GM19023 (cell line): Measurements from ENCODE around the gene ATG13.

Experiments
- ATAC-seq: cut with Tn5 transposase; IDR thresholded peaks from one replicate; pipeline ENCODE4 v1.9.1; 2021; ENCODE audit warnings: mild to moderate bottlenecking, moderate library complexity; ENCODE audit not compliant: unreplicated experiment

The ATG13 gene

GRCh38 chr11:46604796-46605195 lies 12.6 kb upstream of the ATG13 start:
- ATAC-seq, result no peak

GRCh38 chr11:46607516-46607915 lies 9.8 kb upstream of the ATG13 start:
- no peak for ATAC-seq

- no peak for ATAC-seq
Measured at GRCh38 chr11:46609386-46609785, 8.0 kb upstream of the ATG13 start.

GRCh38 chr11:46611526-46612304 lies 5.6 kb upstream of the ATG13 start:
- no peak for ATAC-seq

- no peak for ATAC-seq
Measured at GRCh38 chr11:46612326-46612725, 5.0 kb upstream of the ATG13 start.

GRCh38 chr11:46615756-46616155 lies 1.6 kb upstream of the ATG13 start:
- ATAC-seq, result no peak

GRCh38 chr11:46616551-46617133 lies 711 bp upstream of the ATG13 start:
- peak; percentile 2 for ATAC-seq

GRCh38 chr11:46617972-46618314 lies 590 bp downstream of the ATG13 start:
- no peak for ATAC-seq

GRCh38 chr11:46618837-46619236 lies 1.5 kb downstream of the ATG13 start:
- no peak for ATAC-seq

- ATAC-seq, result no peak
Measured at GRCh38 chr11:46625406-46625805, 8.1 kb downstream of the ATG13 start.

- ATAC-seq, result no peak
Measured at GRCh38 chr11:46628961-46629360, 11.6 kb downstream of the ATG13 start.

- no peak for ATAC-seq
Measured at GRCh38 chr11:46630237-46630636, 12.9 kb downstream of the ATG13 start.

- ATAC-seq, result no peak
Measured at GRCh38 chr11:46631676-46632075, 14.3 kb downstream of the ATG13 start.

GRCh38 chr11:46632502-46632901 lies 15.1 kb downstream of the ATG13 start:
- no peak for ATAC-seq

GRCh38 chr11:46633291-46634217 lies 16.2 kb downstream of the ATG13 start:
- no peak for ATAC-seq

GRCh38 chr11:46635557-46636139 lies 18.3 kb downstream of the ATG13 start:
- ATAC-seq, result no peak

GRCh38 chr11:46637546-46637945 lies 20.2 kb downstream of the ATG13 start:
- ATAC-seq, result no peak

- no peak for ATAC-seq
Measured at GRCh38 chr11:46639197-46639839, 22.0 kb downstream of the ATG13 start.

GRCh38 chr11:46640036-46640788 lies 22.9 kb downstream of the ATG13 start:
- no peak for ATAC-seq

GRCh38 chr11:46641639-46642038 lies 24.3 kb downstream of the ATG13 start:
- ATAC-seq, result no peak
